Midbrain (tissue), 1 donor: ENCODE data around the gene FAF1.

Experiments used
- DNase-seq: peaks from one replicate; lab custom pipeline; 2025; lab: John Stamatoyannopoulos, UW

Gene FAF1

GRCh38 chr1:50415235-50416149 is 544.6 kb downstream of the FAF1 start:
- no peak for DNase-seq

GRCh38 chr1:50414853-50415234 is 545.2 kb downstream of the FAF1 start:
- DNase-seq = no peak

- DNase-seq = no peak
Measured at GRCh38 chr1:50412813-50413476, 547.1 kb downstream of the FAF1 start.

- no peak for DNase-seq
Measured at GRCh38 chr1:50405814-50406213, 554.3 kb downstream of the FAF1 start.

GRCh38 chr1:50393522-50394120 is 566.4 kb downstream of the FAF1 start:
- no peak for DNase-seq
